HepG2 (cell line): ENCODE data around the gene SYCP2L. TPM values are rescaled to one million over a fixed set of nuclear protein-coding genes. Genes with fewer than 3 reads are reported as not detected.

Source experiments
- AGO1 ChIP-seq: fragments of 200-400 bp; formaldehyde crosslinking; IDR thresholded peaks from 2 replicates; pipeline ENCODE4 v1.6.1; 2017; ENCODE audit warnings: mild to moderate bottlenecking, low read depth, low read length, moderate library complexity; ENCODE audit not compliant: poor library complexity, severe bottlenecking
- FOXA1 ChIP-seq, 2 experiments: fragments of 450-650 bp in 1 of 2; sonication (generic) in 1 of 2; formaldehyde crosslinking in 1 of 2; IDR thresholded peaks; 2 replicates each; pipeline versions ENCODE4 v1.4.0 to v1.6.1; 2016 to 2020; ENCODE audit warnings: missing genetic modification reagents in 1 of 2
- FOXP1 ChIP-seq, 2 experiments: fragments of 450-650 bp in 1 of 2; IDR thresholded peaks; 2 replicates each; pipeline ENCODE4 v1.6.1; 2017 to 2018; ENCODE audit warnings: antibody characterized with exemption in 1 of 2
- HNRNPL ChIP-seq: fragments of 200-400 bp; formaldehyde crosslinking; IDR thresholded peaks from 2 replicates; pipeline ENCODE4 v1.6.1; 2017; ENCODE audit warnings: mild to moderate bottlenecking, low read depth, low read length
- MAF1 ChIP-seq: sonication (generic); formaldehyde crosslinking; IDR thresholded peaks from 2 replicates; pipeline ENCODE4 v1.5.0; 2020; ENCODE audit warnings: missing genetic modification reagents, borderline replicate concordance
- MATR3 ChIP-seq: sonication (generic); formaldehyde crosslinking; IDR thresholded peaks from 2 replicates; pipeline ENCODE4 v1.4.0; 2020; ENCODE audit warnings: missing genetic modification reagents
- SALL1 ChIP-seq: sonication (generic); formaldehyde crosslinking; IDR thresholded peaks from 2 replicates; pipeline ENCODE4 v1.8.0; 2022; ENCODE audit warnings: mild to moderate bottlenecking, missing genetic modification reagents
- SATB2 ChIP-seq: sonication (generic); formaldehyde crosslinking; IDR thresholded peaks from 2 replicates; pipeline ENCODE4 v1.5.0; 2020; ENCODE audit warnings: missing genetic modification reagents
- SNAPC2 ChIP-seq: sonication (generic); formaldehyde crosslinking; IDR thresholded peaks from 2 replicates; pipeline ENCODE4 v1.8.1; 2022; ENCODE audit warnings: mild to moderate bottlenecking, missing genetic modification reagents
- SOX13 ChIP-seq, 3 experiments: fragments of 450-650 bp in 1 of 3; sonication (generic) in 1 of 3; formaldehyde crosslinking in 1 of 3; IDR thresholded peaks in 2 of 3; conservative IDR thresholded peaks in 1 of 3; 2 replicates each; pipeline versions ENCODE4 v1.5.0 to v1.6.1; 2016 to 2020; ENCODE audit warnings: antibody characterized with exemption in 1 of 3, mild to moderate bottlenecking in 1 of 3, missing compliant biosample characterization in 1 of 3, missing genetic modification reagents in 1 of 3, moderate library complexity in 1 of 3
- polyA plus RNA-seq, 8 experiments: library from polyadenylated mRNA; depleted of rRNA in 3 of 8; stranded (reverse) in 7 of 8; unstranded in 1 of 8; fragments of >200 nt; fragmentation: Illumina TruSeq in 4 of 8; extraction: Trizol in 4 of 8; gene quantifications; 2 replicates each; pipeline versions ENCODE4 v1.2.1 to v1.2.3, GENCODE V29; 2011 to 2016; ENCODE audit warnings: low read depth in 4 of 8, missing spikeins in 1 of 8, mixed read lengths in 1 of 8; ENCODE audit not compliant: insufficient read depth in 1 of 8
- total RNA-seq, 5 experiments: library from RNA; depleted of rRNA; stranded (reverse); fragments of >200 nt; fragmentation: Illumina TruSeq; extraction: Trizol; gene quantifications; 2 replicates each; pipeline ENCODE4 v1.2.3, GENCODE V29; 2016; ENCODE audit warnings: low read depth in 1 of 5
- TF ChIP-seq, protein P1 (sequence below): IDR thresholded peaks from 2 replicates; pipeline ENCODE4 v1.6.1; 2016; ENCODE audit warnings: missing compliant biosample characterization, missing genetic modification reagents, borderline replicate concordance
- TF ChIP-seq, protein P2 (sequence below): sonication (generic); formaldehyde crosslinking; IDR thresholded peaks from 2 replicates; pipeline ENCODE4 v1.9.0; 2021; ENCODE audit warnings: missing genetic modification reagents, mild to moderate bottlenecking, borderline replicate concordance
- TF ChIP-seq, protein P3 (sequence below): sonication (generic); formaldehyde crosslinking; IDR thresholded peaks from 2 replicates; pipeline ENCODE4 v1.4.0; 2020; ENCODE audit warnings: missing genetic modification reagents
- TF ChIP-seq, protein P4 (sequence below): sonication (generic); formaldehyde crosslinking; IDR thresholded peaks from 2 replicates; pipeline ENCODE4 v1.4.0; 2020; ENCODE audit warnings: missing genetic modification reagents, mild to moderate bottlenecking, borderline replicate concordance
- TF ChIP-seq, protein P5 (sequence below): sonication (generic); formaldehyde crosslinking; conservative IDR thresholded peaks from 2 replicates; pipeline ENCODE4 v1.8.0; 2022; ENCODE audit warnings: mild to moderate bottlenecking, moderate library complexity, missing genetic modification reagents
- TF ChIP-seq, protein P6 (sequence below): IDR thresholded peaks from 2 replicates; pipeline ENCODE4 v1.4.0; 2020; ENCODE audit warnings: mild to moderate bottlenecking, missing genetic modification reagents

The SYCP2L gene
- total and polyA plus RNA-seq, 2 of the 13 experiments (the other 11 are each of a cell fraction or from before 2014, with no cell fraction given), result 0.22 to 0.54 TPM

DNA sequence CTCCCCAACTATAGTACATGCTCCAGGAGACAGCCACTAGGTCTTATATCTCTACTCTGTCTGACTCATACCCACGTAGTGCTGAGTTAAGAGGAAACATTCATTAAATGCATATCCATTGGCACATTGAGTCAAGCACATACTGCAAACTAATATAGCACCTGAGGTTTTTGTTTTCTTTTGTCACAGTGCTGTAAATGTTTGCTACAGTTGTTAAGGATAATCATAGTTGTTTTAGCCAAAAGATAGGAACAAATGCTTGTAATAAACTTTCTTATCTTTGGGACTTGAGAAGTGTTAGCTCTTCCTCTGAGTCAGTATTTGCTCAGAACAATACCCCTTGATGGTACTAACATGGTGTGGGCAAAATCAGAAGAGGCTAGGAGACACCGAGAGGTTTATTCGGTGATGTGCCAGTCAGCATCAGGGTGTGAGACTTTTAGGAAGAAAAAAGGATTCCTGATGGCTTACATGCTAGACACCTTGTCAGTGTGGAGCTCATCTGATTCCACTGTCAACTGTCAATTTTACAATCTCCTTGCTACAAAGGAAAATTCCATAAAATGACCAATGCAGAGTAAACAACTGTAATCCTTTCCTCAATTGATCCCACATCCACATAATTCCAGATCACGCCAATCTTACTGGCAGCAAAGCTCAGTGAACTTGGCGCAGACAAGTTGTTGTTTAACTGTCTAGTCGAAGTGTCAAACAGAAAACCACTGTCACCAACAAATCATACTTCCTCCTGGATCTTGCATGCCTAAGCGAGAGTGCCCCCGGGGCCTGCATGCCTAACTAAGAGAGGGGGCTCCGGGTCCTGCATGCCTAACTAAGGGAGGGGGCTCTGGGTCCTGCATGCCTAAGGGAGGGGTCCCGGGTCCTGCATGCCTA, 121.1 kb downstream of the SYCP2L start (continued):
- TF ChIP-seq FOXP1 (IDR thresholded peaks at IDR 0.05), result no peak
- 0 out of 2 replicates have a peak, but pooled peaks have one; percentile 38 for TF ChIP-seq FOXP1 (CRISPR knock-in tag; IDR thresholded peaks at IDR 0.05)
- TF ChIP-seq SNAPC2, result no peak
- TF ChIP-seq HNRNPL, result 0 out of 2 replicates have a peak, but pooled peaks have one; percentile 21
- TF ChIP-seq FOXA1 (IDR thresholded peaks at IDR 0.05), result no peak
- TF ChIP-seq FOXA1 (CRISPR knock-in tag; IDR thresholded peaks at IDR 0.05), result peak; percentile 71
- peak; percentile 92 for TF ChIP-seq SALL1 (CRISPR knock-in tag)
- TF ChIP-seq, protein P1, sequence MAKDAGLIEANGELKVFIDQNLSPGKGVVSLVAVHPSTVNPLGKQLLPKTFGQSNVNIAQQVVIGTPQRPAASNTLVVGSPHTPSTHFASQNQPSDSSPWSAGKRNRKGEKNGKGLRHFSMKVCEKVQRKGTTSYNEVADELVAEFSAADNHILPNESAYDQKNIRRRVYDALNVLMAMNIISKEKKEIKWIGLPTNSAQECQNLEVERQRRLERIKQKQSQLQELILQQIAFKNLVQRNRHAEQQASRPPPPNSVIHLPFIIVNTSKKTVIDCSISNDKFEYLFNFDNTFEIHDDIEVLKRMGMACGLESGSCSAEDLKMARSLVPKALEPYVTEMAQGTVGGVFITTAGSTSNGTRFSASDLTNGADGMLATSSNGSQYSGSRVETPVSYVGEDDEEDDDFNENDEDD (CRISPR knock-in tag), result no peak
- TF ChIP-seq MAF1 (CRISPR knock-in tag), result no peak
- TF ChIP-seq, protein P2, sequence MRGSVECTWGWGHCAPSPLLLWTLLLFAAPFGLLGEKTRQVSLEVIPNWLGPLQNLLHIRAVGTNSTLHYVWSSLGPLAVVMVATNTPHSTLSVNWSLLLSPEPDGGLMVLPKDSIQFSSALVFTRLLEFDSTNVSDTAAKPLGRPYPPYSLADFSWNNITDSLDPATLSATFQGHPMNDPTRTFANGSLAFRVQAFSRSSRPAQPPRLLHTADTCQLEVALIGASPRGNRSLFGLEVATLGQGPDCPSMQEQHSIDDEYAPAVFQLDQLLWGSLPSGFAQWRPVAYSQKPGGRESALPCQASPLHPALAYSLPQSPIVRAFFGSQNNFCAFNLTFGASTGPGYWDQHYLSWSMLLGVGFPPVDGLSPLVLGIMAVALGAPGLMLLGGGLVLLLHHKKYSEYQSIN (CRISPR knock-in tag), result no peak
- no peak for TF ChIP-seq MATR3
- TF ChIP-seq, protein P3, sequence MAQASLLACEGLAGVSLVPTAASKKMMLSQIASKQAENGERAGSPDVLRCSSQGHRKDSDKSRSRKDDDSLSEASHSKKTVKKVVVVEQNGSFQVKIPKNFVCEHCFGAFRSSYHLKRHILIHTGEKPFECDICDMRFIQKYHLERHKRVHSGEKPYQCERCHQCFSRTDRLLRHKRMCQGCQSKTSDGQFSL (CRISPR knock-in tag), result no peak
- TF ChIP-seq, protein P4, sequence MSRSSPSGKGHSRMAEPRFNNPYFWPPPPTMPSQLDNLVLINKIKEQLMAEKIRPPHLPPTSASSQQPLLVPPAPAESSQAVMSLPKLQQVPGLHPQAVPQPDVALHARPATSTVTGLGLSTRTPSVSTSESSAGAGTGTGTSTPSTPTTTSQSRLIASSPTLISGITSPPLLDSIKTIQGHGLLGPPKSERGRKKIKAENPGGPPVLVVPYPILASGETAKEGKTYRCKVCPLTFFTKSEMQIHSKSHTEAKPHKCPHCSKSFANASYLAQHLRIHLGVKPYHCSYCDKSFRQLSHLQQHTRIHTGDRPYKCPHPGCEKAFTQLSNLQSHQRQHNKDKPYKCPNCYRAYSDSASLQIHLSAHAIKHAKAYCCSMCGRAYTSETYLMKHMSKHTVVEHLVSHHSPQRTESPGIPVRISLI (CRISPR knock-in tag), result no peak
- no peak for TF ChIP-seq AGO1
- TF ChIP-seq SATB2 (CRISPR knock-in tag), result no peak
- TF ChIP-seq, protein P5, sequence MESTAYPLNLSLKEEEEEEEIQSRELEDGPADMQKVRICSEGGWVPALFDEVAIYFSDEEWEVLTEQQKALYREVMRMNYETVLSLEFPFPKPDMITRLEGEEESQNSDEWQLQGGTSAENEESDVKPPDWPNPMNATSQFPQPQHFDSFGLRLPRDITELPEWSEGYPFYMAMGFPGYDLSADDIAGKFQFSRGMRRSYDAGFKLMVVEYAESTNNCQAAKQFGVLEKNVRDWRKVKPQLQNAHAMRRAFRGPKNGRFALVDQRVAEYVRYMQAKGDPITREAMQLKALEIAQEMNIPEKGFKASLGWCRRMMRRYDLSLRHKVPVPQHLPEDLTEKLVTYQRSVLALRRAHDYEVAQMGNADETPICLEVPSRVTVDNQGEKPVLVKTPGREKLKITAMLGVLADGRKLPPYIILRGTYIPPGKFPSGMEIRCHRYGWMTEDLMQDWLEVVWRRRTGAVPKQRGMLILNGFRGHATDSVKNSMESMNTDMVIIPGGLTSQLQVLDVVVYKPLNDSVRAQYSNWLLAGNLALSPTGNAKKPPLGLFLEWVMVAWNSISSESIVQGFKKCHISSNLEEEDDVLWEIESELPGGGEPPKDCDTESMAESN, result no peak
- TF ChIP-seq, protein P6, sequence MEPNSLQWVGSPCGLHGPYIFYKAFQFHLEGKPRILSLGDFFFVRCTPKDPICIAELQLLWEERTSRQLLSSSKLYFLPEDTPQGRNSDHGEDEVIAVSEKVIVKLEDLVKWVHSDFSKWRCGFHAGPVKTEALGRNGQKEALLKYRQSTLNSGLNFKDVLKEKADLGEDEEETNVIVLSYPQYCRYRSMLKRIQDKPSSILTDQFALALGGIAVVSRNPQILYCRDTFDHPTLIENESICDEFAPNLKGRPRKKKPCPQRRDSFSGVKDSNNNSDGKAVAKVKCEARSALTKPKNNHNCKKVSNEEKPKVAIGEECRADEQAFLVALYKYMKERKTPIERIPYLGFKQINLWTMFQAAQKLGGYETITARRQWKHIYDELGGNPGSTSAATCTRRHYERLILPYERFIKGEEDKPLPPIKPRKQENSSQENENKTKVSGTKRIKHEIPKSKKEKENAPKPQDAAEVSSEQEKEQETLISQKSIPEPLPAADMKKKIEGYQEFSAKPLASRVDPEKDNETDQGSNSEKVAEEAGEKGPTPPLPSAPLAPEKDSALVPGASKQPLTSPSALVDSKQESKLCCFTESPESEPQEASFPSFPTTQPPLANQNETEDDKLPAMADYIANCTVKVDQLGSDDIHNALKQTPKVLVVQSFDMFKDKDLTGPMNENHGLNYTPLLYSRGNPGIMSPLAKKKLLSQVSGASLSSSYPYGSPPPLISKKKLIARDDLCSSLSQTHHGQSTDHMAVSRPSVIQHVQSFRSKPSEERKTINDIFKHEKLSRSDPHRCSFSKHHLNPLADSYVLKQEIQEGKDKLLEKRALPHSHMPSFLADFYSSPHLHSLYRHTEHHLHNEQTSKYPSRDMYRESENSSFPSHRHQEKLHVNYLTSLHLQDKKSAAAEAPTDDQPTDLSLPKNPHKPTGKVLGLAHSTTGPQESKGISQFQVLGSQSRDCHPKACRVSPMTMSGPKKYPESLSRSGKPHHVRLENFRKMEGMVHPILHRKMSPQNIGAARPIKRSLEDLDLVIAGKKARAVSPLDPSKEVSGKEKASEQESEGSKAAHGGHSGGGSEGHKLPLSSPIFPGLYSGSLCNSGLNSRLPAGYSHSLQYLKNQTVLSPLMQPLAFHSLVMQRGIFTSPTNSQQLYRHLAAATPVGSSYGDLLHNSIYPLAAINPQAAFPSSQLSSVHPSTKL (CRISPR knock-in tag), result peak; percentile 82
- TF ChIP-seq SOX13 (IDR thresholded peaks at IDR 0.05), result no peak
- TF ChIP-seq SOX13 (CRISPR knock-in tag; conservative IDR thresholded peaks at IDR 0.05 in 1 of 2, IDR thresholded peaks at IDR 0.05 in 1 of 2), result peak in 1 of 2 experiments; percentile 66; a peak in 2 of 4 replicates
